ENCODE measurements around the gene TIMELESS. TPM values are rescaled to one million over a fixed set of nuclear protein-coding genes. Genes with fewer than 3 reads are reported as not detected.
"Not testable (repeated sequence)": the region's sequence is repeated elsewhere in the genome, so short reads cannot be mapped to it uniquely, and the experiment has no call there.

TIMELESS gene, protein sequence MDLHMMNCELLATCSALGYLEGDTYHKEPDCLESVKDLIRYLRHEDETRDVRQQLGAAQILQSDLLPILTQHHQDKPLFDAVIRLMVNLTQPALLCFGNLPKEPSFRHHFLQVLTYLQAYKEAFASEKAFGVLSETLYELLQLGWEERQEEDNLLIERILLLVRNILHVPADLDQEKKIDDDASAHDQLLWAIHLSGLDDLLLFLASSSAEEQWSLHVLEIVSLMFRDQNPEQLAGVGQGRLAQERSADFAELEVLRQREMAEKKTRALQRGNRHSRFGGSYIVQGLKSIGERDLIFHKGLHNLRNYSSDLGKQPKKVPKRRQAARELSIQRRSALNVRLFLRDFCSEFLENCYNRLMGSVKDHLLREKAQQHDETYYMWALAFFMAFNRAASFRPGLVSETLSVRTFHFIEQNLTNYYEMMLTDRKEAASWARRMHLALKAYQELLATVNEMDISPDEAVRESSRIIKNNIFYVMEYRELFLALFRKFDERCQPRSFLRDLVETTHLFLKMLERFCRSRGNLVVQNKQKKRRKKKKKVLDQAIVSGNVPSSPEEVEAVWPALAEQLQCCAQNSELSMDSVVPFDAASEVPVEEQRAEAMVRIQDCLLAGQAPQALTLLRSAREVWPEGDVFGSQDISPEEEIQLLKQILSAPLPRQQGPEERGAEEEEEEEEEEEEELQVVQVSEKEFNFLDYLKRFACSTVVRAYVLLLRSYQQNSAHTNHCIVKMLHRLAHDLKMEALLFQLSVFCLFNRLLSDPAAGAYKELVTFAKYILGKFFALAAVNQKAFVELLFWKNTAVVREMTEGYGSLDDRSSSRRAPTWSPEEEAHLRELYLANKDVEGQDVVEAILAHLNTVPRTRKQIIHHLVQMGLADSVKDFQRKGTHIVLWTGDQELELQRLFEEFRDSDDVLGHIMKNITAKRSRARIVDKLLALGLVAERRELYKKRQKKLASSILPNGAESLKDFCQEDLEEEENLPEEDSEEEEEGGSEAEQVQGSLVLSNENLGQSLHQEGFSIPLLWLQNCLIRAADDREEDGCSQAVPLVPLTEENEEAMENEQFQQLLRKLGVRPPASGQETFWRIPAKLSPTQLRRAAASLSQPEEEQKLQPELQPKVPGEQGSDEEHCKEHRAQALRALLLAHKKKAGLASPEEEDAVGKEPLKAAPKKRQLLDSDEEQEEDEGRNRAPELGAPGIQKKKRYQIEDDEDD
- 10 to 100 TPM in 1 of 4 donors, 1 to 10 TPM in 3; 2.1 to 19.4 (median 5.6) TPM for total RNA-seq

DNA sequence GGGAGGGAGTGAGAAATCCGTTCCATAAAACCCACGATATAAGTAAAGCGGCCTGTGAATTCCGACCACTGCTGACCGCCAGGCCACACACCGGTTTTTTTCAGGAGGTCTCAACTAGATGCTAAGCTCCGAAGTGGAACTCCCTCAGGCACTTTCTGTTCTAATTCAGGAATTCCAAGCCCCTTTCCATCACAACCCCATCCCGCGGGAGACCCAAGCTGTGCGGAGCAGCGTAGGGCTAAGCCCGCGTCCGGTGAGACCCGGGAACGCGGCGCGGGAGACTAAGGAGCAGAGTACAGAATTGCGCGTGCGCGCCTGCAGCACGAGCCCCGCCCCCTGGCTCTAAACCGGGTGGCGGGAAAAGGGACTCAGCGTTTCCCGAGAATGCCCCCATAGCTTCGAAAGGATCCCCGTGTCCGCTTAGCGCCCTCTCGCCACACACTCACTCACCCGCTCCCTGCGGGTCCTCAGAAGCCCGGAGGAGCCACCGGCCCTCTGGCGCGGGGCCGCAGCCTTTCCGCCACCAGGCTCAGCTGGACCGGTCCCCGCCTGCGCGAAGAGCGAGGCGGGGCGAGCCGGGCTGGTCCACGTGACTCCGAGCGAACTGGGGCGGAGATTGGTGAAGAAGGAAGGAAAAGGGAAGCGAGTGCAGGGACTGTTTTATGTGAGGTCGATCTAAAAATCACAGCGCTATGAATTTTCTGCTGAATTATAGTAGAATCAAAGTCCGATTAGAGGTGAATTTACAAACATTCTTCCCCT is at the start of gene TIMELESS:
TIMELESS (minus strand) TSS at position 567 of the 762 bp plus-strand sequence. CDS start 15,256 bp downstream, outside the sequence.
- Histone ChIP-seq H3K27ac (peak within 1 kb of the TSS; percentile 92), H3K27me3 (no peaks in the 10 kb centered on the region), H3K9me3 (no peaks in the 10 kb centered on the region), H3K36me3 (no peaks in the 10 kb centered on the region), H3K4me3 (peak within 1 kb of the TSS; percentile 57 to 76), H3K4me1 (no peaks in the 10 kb centered on the region)
- DNase-seq: peak; percentile 83 to 89
- peak; percentile 33 to 74 for TF ChIP-seq POLR2A (IDR thresholded peaks at IDR 0.05)
- TF ChIP-seq, protein P1, sequence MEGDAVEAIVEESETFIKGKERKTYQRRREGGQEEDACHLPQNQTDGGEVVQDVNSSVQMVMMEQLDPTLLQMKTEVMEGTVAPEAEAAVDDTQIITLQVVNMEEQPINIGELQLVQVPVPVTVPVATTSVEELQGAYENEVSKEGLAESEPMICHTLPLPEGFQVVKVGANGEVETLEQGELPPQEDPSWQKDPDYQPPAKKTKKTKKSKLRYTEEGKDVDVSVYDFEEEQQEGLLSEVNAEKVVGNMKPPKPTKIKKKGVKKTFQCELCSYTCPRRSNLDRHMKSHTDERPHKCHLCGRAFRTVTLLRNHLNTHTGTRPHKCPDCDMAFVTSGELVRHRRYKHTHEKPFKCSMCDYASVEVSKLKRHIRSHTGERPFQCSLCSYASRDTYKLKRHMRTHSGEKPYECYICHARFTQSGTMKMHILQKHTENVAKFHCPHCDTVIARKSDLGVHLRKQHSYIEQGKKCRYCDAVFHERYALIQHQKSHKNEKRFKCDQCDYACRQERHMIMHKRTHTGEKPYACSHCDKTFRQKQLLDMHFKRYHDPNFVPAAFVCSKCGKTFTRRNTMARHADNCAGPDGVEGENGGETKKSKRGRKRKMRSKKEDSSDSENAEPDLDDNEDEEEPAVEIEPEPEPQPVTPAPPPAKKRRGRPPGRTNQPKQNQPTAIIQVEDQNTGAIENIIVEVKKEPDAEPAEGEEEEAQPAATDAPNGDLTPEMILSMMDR (IDR thresholded peaks at IDR 0.05): peak in 2 of 4 experiments; percentile 26 to 33
- intact Hi-C loops (cut with DNase I; ENCODE audit: low total_unique reads): no loop called here

GRCh38 chr12:56498126-56498902 is 49.1 kb upstream of the TIMELESS start:
- DNase-seq; H3K4me3 ChIP-seq; H3K27me3 ChIP-seq; H3K36me3 ChIP-seq; H3K4me1 ChIP-seq; H3K27ac ChIP-seq; intact Hi-C loops (cut with DNase I; ENCODE audit: low total_unique reads); H3K9me3 ChIP-seq: not testable (repeated sequence)

GRCh38 chr12:56496704-56497103 is 47.5 kb upstream of the TIMELESS start:
- H3K36me3 ChIP-seq; H3K4me3 ChIP-seq; H3K9me3 ChIP-seq; intact Hi-C loops (cut with DNase I; ENCODE audit: low total_unique reads); H3K4me1 ChIP-seq; H3K27me3 ChIP-seq; H3K27ac ChIP-seq: not testable (repeated sequence)
- TF ChIP-seq, protein P1 (IDR thresholded peaks at IDR 0.05): peak; percentile 11 to 46 (median 30)
- peak; percentile 66 to 72 for DNase-seq

GRCh38 chr12:56494481-56494880 is 45.3 kb upstream of the TIMELESS start:
- H3K27ac ChIP-seq; H3K9me3 ChIP-seq; intact Hi-C loops (cut with DNase I; ENCODE audit: low total_unique reads); H3K4me1 ChIP-seq; H3K27me3 ChIP-seq; DNase-seq; H3K36me3 ChIP-seq; H3K4me3 ChIP-seq: not testable (repeated sequence)

DNA sequence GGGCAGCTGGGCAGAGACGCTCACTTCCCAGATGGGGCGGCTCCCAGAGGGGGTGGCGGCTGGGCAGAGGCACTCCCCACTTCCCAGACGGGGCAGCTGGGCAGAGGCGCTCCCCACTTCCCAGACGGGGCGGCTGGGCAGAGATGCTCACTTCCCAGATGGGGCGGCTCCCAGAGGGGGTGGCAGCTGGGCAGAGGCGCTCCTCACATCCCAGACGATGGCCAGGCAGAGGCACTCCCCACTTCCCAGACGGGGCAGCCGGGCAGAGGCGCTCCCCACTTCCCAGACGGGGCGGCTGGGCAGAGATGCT is 44.8 kb upstream of the TIMELESS start:
- intact Hi-C loops (cut with DNase I; ENCODE audit: low total_unique reads); H3K9me3 ChIP-seq; H3K36me3 ChIP-seq: not testable (repeated sequence)

GRCh38 chr12:56493409-56494105 is 44.3 kb upstream of the TIMELESS start:
- H3K4me1 ChIP-seq; intact Hi-C loops (cut with DNase I; ENCODE audit: low total_unique reads); H3K27ac ChIP-seq; H3K27me3 ChIP-seq; H3K4me3 ChIP-seq; H3K9me3 ChIP-seq; H3K36me3 ChIP-seq; DNase-seq: not testable (repeated sequence)

More for the DNA sequence above, 44.8 kb upstream of the TIMELESS start:
- H3K4me1 ChIP-seq, H3K27ac ChIP-seq, H3K27me3 ChIP-seq, H3K4me3 ChIP-seq, DNase-seq: not testable (repeated sequence)
